ENCODE results near the gene OGDH. TPM values are rescaled to one million over a fixed set of nuclear protein-coding genes. Genes with fewer than 3 reads are reported as not detected.

Gene OGDH
- total and polyA plus RNA-seq, 2 of the 13 experiments (the other 11 are each of a cell fraction or from before 2014, with no cell fraction given) = 17.4 to 25.4 TPM

DNA sequence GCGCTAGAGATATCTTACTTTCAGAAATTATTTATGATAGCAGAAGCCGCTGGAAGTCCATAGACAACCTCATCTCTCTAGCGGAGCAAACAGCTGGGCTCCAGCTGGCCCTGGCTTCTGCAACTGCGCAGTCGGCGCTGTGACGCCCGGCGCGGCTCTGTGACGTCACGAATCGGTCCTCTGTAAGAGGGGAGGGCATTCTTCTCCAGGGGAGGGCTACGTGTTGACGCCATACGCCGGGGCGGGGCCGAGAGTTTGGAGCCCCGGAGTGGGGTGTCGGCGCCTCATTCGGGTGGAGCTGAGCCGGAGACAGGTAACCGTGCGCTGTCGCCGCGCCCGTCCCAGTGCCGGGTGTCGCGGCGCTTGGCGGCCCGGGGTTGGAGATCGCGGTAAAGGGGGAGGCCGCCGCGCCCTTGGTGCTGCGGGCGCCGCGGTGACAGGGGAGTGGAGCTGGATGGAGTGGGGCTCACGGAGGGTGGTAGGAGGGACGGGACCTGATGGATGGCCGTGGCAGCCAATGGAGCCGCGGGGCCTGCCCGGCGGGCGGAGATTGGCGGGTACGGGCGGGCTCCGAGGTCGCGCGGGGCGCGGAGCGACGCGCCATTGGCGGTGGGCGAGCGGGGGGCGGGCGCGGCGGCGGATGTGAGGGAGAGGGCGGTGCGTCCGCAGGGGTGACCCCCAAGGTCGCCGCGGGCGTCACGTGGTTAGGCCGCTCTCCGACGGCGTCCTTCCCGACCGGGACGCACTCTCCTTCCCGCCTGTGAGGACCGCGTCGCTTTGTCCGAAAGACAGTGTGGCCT is at the start of gene OGDH (continued):
- TF ChIP-seq, protein P1, sequence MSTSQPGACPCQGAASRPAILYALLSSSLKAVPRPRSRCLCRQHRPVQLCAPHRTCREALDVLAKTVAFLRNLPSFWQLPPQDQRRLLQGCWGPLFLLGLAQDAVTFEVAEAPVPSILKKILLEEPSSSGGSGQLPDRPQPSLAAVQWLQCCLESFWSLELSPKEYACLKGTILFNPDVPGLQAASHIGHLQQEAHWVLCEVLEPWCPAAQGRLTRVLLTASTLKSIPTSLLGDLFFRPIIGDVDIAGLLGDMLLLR (CRISPR knock-in tag; IDR thresholded peaks at IDR 0.05) = peak; percentile 96
- TF ChIP-seq ZNF550 (CRISPR knock-in tag; IDR thresholded peaks at IDR 0.05; ENCODE audit: borderline replicate concordance) (no peak), EEA1 (CRISPR knock-in tag; IDR thresholded peaks at IDR 0.05; ENCODE audit: borderline replicate concordance) (no peak), MED8 (CRISPR knock-in tag; IDR thresholded peaks at IDR 0.05; ENCODE audit: insufficient replicate concordance) (peak; percentile 36), ATF7 (IDR thresholded peaks at IDR 0.05) (peak; percentile 91), ATF7 (CRISPR knock-in tag; IDR thresholded peaks at IDR 0.05) (peak; percentile 79; the same call in 1 of the 2 replicates), NFKBIZ (CRISPR knock-in tag; IDR thresholded peaks at IDR 0.05) (peak; percentile 23; the same call in 1 of the 2 replicates), NCOA5 (CRISPR knock-in tag; IDR thresholded peaks at IDR 0.05) (no peak), ZMYM3 (CRISPR knock-in tag; IDR thresholded peaks at IDR 0.05) (no peak), ZNF670 (CRISPR knock-in tag; IDR thresholded peaks at IDR 0.05; ENCODE audit: borderline replicate concordance) (peak; percentile 87), NPAS2 (CRISPR knock-in tag; IDR thresholded peaks at IDR 0.05; ENCODE audit: borderline replicate concordance) (no peak), DDIT3 (CRISPR knock-in tag; IDR thresholded peaks at IDR 0.05) (0 out of 2 replicates have a peak, but pooled peaks have one; percentile 59), ZNF678 (CRISPR knock-in tag; IDR thresholded peaks at IDR 0.05) (no peak), NFE2L1 (CRISPR knock-in tag; IDR thresholded peaks at IDR 0.05; ENCODE audit: borderline replicate concordance) (no peak), DNMT1 (CRISPR knock-in tag; IDR thresholded peaks at IDR 0.05) (no peak), ZNF235 (CRISPR knock-in tag; IDR thresholded peaks at IDR 0.05; ENCODE audit: borderline replicate concordance) (0 out of 2 replicates have a peak, but pooled peaks have one; percentile 82), IRF9 (CRISPR knock-in tag; IDR thresholded peaks at IDR 0.05; ENCODE audit: borderline replicate concordance) (peak; percentile 70; the same call in 1 of the 2 replicates), MYNN (CRISPR knock-in tag; IDR thresholded peaks at IDR 0.05; ENCODE audit: low read depth) (no peak), HNRNPH1 (optimal IDR thresholded peaks at IDR 0.05; ENCODE audit: low read depth, low read length) (no peak), MAFG (CRISPR knock-in tag; IDR thresholded peaks at IDR 0.05) (no peak), ZNF597 (CRISPR knock-in tag; IDR thresholded peaks at IDR 0.05) (no peak)
- TF ChIP-seq, protein P2, sequence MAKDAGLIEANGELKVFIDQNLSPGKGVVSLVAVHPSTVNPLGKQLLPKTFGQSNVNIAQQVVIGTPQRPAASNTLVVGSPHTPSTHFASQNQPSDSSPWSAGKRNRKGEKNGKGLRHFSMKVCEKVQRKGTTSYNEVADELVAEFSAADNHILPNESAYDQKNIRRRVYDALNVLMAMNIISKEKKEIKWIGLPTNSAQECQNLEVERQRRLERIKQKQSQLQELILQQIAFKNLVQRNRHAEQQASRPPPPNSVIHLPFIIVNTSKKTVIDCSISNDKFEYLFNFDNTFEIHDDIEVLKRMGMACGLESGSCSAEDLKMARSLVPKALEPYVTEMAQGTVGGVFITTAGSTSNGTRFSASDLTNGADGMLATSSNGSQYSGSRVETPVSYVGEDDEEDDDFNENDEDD (CRISPR knock-in tag; IDR thresholded peaks at IDR 0.05; ENCODE audit: borderline replicate concordance) = peak; percentile 90; the same call in 1 of the 2 replicates
- TF ChIP-seq, protein P3, sequence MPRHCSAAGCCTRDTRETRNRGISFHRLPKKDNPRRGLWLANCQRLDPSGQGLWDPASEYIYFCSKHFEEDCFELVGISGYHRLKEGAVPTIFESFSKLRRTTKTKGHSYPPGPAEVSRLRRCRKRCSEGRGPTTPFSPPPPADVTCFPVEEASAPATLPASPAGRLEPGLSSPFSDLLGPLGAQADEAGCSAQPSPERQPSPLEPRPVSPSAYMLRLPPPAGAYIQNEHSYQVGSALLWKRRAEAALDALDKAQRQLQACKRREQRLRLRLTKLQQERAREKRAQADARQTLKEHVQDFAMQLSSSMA (CRISPR knock-in tag; IDR thresholded peaks at IDR 0.05) = peak; percentile 57; the same call in 1 of the 2 replicates
